SK-N-SH treated with all-trans-retinoic acid at 6 μM for 48 hours (cell line): ENCODE results near the gene CD276.

ENCODE experiments used
- ATAC-seq: fragments of 200-7000 bp; cut with Tn5 transposase; 3 replicates; pipeline ENCODE4 v1.9.1; 2020; ENCODE audit warnings: mild to moderate bottlenecking, moderate library complexity
- CREB5 ChIP-seq: fragments of 250-450 bp; sonication (Bioruptor Pico); IDR thresholded peaks from 2 replicates; pipeline ENCODE4 v1.5.1; 2020; ENCODE audit warnings: low read depth, mild to moderate bottlenecking, moderate library complexity
- CSDC2 ChIP-seq: fragments of 250-450 bp; sonication (Bioruptor Pico); IDR thresholded peaks from 2 replicates; pipeline ENCODE4 v1.5.0; 2020; ENCODE audit warnings: mild to moderate bottlenecking, moderate library complexity
- ESRRG ChIP-seq: fragments of 250-450 bp; sonication (Bioruptor Pico); IDR thresholded peaks from 2 replicates; pipeline ENCODE4 v1.6.1; 2021; ENCODE audit warnings: mild to moderate bottlenecking
- GLIS3 ChIP-seq: fragments of 250-450 bp; sonication (Bioruptor Pico); IDR thresholded peaks from 2 replicates; pipeline ENCODE4 v1.5.0; 2020; ENCODE audit warnings: mild to moderate bottlenecking, moderate library complexity
- ISL1 ChIP-seq: fragments of 250-450 bp; sonication (Bioruptor Pico); IDR thresholded peaks from 2 replicates; pipeline ENCODE4 v2.1.2; 2022; ENCODE audit warnings: mild to moderate bottlenecking, moderate library complexity
- OSR1 ChIP-seq: fragments of 250-450 bp; sonication (Bioruptor Pico); IDR thresholded peaks from 2 replicates; pipeline ENCODE4 v1.8.0; 2022; ENCODE audit warnings: moderate library complexity, mild to moderate bottlenecking, inconsistent platforms
- PPARA ChIP-seq: fragments of 250-450 bp; sonication (Bioruptor Pico); IDR thresholded peaks from 2 replicates; pipeline ENCODE4 v1.5.0; 2020; ENCODE audit warnings: mild to moderate bottlenecking, borderline replicate concordance
- RARB ChIP-seq: fragments of 250-450 bp; sonication (Bioruptor Pico); IDR thresholded peaks from 2 replicates; pipeline ENCODE4 v1.8.0; 2021; ENCODE audit warnings: mild to moderate bottlenecking, moderate library complexity
- SNAI2 ChIP-seq: fragments of 250-450 bp; sonication (Bioruptor Pico); IDR thresholded peaks from 2 replicates; pipeline ENCODE4 v1.5.0; 2020; ENCODE audit warnings: mild to moderate bottlenecking, moderate library complexity
- TOX ChIP-seq: fragments of 250-450 bp; sonication (Bioruptor Pico); IDR thresholded peaks from 2 replicates; pipeline ENCODE4 v1.8.0; 2021; ENCODE audit warnings: mild to moderate bottlenecking, moderate library complexity, borderline replicate concordance
- TSHZ2 ChIP-seq: fragments of 250-450 bp; sonication (Bioruptor Pico); IDR thresholded peaks from 2 replicates; pipeline ENCODE4 v1.5.0; 2020; ENCODE audit warnings: mild to moderate bottlenecking, moderate library complexity
- ZC3H10 ChIP-seq: fragments of 250-450 bp; sonication (Bioruptor Pico); IDR thresholded peaks from 2 replicates; pipeline ENCODE4 v1.5.1; 2021; ENCODE audit warnings: mild to moderate bottlenecking, moderate library complexity
- ZFP3 ChIP-seq: fragments of 250-450 bp; sonication (Bioruptor Pico); IDR thresholded peaks from 2 replicates; pipeline ENCODE4 v1.5.0; 2020; ENCODE audit warnings: mild to moderate bottlenecking, moderate library complexity
- ZFP30 ChIP-seq: fragments of 450-650 bp; formaldehyde crosslinking; IDR thresholded peaks from 2 replicates; pipeline ENCODE4 v1.5.0; 2022; ENCODE audit warnings: mild to moderate bottlenecking, moderate library complexity
- ZNF565 ChIP-seq: fragments of 450-650 bp; formaldehyde crosslinking; conservative IDR thresholded peaks from 2 replicates; pipeline ENCODE4 v1.5.0; 2020; ENCODE audit warnings: low read depth, mild to moderate bottlenecking, moderate library complexity
- ZNF70 ChIP-seq: fragments of 450-650 bp; formaldehyde crosslinking; IDR thresholded peaks from 2 replicates; pipeline ENCODE4 v1.5.0; 2020; ENCODE audit warnings: mild to moderate bottlenecking, moderate library complexity
- TF ChIP-seq, protein P1 (sequence below): fragments of 250-450 bp; sonication (Bioruptor Pico); IDR thresholded peaks from 2 replicates; pipeline ENCODE4 v1.8.0; 2021; ENCODE audit warnings: low read depth, mild to moderate bottlenecking, moderate library complexity, borderline replicate concordance
- TF ChIP-seq, protein P2 (sequence below): fragments of 250-450 bp; sonication (Bioruptor Pico); IDR thresholded peaks from 2 replicates; pipeline ENCODE4 v1.5.1; 2021; ENCODE audit warnings: mild to moderate bottlenecking, moderate library complexity

CD276 gene

DNA sequence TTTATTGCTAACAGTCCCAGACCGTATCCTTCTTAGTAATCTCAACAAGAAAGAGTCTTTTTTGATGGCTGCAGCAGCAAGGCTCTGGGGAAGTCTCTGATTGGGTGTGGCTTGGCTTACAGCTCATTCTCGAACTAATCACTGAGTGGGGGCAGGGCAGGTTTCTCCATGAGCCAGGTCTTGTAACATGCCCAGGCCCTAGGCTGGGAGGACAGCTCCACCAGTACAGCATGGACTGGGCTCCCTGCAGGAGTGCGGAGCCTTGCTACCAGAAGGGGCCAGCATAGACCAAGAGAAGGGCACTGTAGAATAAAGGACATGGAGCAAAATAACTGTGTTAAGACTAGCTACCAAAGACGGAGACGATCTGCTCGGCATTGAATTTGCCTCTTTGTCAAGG lies 7.2 kb downstream of the CD276 start:
- peak; percentile 29; the same call in 2 of the 3 replicates for ATAC-seq
- TF ChIP-seq CSDC2 (CRISPR knock-in tag) = no peak
- TF ChIP-seq, protein P1, sequence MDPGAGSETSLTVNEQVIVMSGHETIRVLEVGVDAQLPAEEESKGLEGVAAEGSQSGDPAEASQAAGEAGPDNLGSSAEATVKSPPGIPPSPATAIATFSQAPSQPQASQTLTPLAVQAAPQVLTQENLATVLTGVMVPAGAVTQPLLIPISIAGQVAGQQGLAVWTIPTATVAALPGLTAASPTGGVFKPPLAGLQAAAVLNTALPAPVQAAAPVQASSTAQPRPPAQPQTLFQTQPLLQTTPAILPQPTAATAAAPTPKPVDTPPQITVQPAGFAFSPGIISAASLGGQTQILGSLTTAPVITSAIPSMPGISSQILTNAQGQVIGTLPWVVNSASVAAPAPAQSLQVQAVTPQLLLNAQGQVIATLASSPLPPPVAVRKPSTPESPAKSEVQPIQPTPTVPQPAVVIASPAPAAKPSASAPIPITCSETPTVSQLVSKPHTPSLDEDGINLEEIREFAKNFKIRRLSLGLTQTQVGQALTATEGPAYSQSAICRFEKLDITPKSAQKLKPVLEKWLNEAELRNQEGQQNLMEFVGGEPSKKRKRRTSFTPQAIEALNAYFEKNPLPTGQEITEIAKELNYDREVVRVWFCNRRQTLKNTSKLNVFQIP (CRISPR knock-in tag) = no peak
- TF ChIP-seq GLIS3 (CRISPR knock-in tag) = no peak
- TF ChIP-seq, protein P2, sequence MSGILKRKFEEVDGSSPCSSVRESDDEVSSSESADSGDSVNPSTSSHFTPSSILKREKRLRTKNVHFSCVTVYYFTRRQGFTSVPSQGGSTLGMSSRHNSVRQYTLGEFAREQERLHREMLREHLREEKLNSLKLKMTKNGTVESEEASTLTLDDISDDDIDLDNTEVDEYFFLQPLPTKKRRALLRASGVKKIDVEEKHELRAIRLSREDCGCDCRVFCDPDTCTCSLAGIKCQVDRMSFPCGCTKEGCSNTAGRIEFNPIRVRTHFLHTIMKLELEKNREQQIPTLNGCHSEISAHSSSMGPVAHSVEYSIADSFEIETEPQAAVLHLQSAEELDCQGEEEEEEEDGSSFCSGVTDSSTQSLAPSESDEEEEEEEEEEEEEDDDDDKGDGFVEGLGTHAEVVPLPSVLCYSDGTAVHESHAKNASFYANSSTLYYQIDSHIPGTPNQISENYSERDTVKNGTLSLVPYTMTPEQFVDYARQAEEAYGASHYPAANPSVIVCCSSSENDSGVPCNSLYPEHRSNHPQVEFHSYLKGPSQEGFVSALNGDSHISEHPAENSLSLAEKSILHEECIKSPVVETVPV (CRISPR knock-in tag) = no peak
- no peak for TF ChIP-seq PPARA (CRISPR knock-in tag)
- TF ChIP-seq ISL1 (CRISPR knock-in tag) = no peak
- TF ChIP-seq SNAI2 (CRISPR knock-in tag) = no peak
- no peak for TF ChIP-seq ZNF565 (CRISPR knock-in tag)
- TF ChIP-seq ZFP3 (CRISPR knock-in tag) = no peak
- TF ChIP-seq CREB5 (CRISPR knock-in tag) = no peak

- no peak for ATAC-seq
- no peak for TF ChIP-seq ESRRG
- no peak for TF ChIP-seq ZNF70
- TF ChIP-seq OSR1 (CRISPR knock-in tag) = no peak
- TF ChIP-seq ZFP3 (CRISPR knock-in tag) = no peak
- TF ChIP-seq TOX (CRISPR knock-in tag) = no peak
- TF ChIP-seq CREB5 (CRISPR knock-in tag) = no peak
- TF ChIP-seq ZFP30 = no peak
- TF ChIP-seq ZC3H10 = no peak
- TF ChIP-seq TSHZ2 (CRISPR knock-in tag) = no peak
- no peak for TF ChIP-seq RARB (CRISPR knock-in tag)
- TF ChIP-seq PPARA (CRISPR knock-in tag) = no peak
Measured at GRCh38 chr15:73694419-73694818, 10.2 kb downstream of the CD276 start.

DNA sequence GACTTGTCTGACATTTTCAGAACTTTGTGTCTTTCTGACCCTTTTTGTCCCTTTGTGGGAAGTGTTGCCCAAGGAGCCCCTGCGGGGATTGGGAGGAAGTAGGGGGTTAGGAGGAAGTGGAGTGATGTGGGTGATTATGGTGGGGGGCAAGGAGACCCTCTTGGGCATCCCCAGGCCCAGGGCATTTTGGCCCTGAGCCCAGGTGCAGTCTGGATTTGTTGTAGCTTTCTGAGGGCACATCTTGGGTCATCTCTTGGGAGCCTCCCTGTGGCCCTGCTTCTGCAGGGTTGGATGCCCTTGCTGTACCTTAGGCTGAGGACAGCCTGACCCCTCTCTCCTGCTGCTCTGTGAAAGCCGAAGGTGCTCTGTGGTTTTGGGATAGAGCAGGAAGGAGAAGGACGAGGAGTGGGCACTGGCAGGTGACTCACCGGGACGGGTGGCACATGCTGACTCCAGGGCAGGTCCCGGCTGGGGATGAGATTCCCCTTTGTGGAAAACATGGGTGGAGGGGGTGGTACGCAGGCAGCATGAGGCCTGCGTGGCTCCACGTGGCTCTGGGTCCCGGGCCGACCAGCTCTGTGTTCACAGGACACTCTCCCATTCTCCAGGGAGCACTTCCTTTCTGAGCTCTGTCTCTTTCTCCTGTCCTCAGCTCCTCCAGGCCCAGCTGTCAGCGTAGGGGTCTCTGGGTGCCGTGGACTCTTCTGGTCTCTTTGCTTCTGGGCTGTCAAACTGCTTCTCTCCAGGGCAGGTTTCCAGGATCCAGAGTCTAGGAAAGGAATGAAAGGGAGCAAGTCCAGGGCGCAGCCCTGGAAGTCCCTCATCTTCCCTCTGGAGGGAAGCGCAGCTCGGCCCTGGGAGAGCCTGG lies 11.8 kb downstream of the CD276 start:
- TF ChIP-seq SNAI2 (CRISPR knock-in tag) (no peak), ZFP30 (no peak), TOX (CRISPR knock-in tag) (no peak), TSHZ2 (CRISPR knock-in tag) (no peak), CSDC2 (CRISPR knock-in tag) (no peak), ISL1 (CRISPR knock-in tag) (no peak), ZNF565 (CRISPR knock-in tag) (no peak), PPARA (CRISPR knock-in tag) (no peak), RARB (CRISPR knock-in tag) (no peak), ESRRG (no peak)
- ATAC-seq = peak; percentile 7; the same call in 2 of the 3 replicates
